NCI-H524 treated with DMSO at 0.1 percent for 48 hours (cell line): ENCODE measurements around the gene ZNF527.
A peak's percentile ranks its signal among the peaks of the same experiment; 100 is the strongest.
"Not testable (repeated sequence)": the region's sequence is repeated elsewhere in the genome, so short reads cannot be mapped to it uniquely, and the experiment has no call there.

ENCODE experiments used
- DNase-seq: peaks from one replicate; lab custom pipeline; 2025; lab: John Stamatoyannopoulos, UW

ZNF527 gene

DNA sequence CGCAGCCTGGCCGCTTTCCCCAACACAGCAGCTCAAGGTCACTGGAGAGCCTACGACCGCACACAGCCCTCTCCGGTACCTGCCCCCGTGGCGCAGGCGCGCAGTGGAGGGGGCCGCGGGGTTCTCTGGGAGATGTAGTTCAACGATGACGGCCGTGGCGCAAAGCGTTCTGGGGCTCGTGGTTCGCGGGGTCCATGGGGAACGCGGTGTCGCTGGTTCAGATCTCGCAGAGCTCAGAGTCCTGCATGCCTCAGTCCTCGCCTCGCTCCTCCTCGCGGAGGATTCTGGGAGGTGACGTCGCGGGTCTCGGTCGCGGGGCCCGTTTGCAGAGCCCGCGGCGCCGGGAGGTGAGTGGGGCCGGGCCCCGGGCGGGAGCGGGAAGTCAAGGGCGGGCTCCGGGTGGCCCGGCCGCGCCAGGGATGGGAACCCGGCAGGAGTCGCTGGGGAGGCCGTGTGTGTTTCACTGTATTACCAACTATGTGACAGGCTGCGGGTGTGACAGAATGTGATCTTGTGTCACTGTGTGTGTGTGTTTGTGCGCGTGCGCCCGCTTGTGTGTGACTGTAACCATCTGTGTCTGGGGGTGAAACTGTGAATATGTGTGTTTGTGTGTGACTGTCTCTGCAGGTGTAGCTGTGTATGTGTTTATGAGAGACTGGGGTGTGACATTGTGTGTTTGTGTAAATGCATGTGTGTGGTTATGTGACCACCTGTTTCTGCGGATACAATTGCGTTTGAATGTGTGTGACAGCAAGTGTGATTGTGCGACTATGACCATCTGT is at the start of gene ZNF527:
TSS of gene ZNF527 (plus strand) at position 220 of the 782 bp plus-strand sequence. CDS start 3,100 bp downstream, outside the sequence.
- DNase-seq, result peak; percentile 97

DNA sequence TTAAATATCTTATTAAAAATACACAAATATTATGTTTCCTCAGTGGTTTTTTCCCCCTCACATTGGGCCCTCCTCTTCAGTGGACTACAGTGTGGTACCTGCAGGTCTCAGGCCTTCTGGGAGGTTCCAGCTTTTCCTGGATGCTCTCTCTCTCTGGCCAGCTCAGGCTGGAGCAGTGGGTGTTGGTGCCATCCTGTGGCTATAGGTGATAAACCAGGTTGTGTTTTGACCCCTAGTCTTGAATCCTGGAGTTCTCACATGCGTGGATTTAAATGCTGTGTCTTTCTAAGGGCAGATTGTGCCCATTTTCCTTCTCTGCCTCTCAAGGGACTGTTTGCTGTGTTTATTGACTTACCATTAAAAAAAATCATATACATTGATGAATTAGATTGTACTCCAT is 41.2 kb upstream of the ZNF527 start:
- DNase-seq, result no peak

DNA sequence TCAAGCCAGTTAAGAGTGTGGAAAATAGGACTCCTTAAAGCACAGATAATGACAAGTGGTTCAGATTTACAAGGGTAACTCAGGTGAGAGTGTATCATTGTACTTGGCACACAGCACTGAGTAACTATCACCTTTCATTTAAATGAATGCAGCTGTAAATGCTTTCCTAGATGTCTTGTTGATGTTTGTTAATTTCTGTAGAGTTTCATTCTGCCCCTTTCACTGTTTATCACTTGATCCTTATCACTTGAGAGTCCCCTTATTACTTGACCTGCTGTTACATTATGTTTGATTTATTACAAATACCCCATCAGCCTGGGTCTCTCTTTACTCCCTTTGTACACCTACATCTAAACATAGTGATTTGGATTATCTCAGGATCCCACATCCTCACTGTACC is 38.1 kb upstream of the ZNF527 start:
- no peak for DNase-seq

DNA sequence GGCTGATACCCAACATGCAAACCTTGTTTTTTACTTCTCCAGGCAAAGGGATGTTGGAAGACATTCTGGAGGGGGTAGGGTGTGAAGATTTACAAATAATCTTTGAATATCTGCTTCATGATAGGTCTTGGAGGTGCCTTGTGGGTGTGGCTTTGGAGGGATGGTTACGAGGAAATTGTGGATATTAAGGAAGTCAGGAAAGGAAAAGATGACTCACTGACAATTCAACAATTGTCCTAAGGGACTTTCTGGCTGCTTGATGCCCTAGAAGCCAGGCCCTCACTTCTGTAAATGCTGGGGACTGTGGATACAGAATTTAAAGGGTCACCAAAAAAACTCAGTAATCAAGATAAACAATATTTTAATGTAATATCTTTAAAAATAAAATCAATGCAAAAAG is 37.4 kb upstream of the ZNF527 start:
- DNase-seq, result no peak

DNA sequence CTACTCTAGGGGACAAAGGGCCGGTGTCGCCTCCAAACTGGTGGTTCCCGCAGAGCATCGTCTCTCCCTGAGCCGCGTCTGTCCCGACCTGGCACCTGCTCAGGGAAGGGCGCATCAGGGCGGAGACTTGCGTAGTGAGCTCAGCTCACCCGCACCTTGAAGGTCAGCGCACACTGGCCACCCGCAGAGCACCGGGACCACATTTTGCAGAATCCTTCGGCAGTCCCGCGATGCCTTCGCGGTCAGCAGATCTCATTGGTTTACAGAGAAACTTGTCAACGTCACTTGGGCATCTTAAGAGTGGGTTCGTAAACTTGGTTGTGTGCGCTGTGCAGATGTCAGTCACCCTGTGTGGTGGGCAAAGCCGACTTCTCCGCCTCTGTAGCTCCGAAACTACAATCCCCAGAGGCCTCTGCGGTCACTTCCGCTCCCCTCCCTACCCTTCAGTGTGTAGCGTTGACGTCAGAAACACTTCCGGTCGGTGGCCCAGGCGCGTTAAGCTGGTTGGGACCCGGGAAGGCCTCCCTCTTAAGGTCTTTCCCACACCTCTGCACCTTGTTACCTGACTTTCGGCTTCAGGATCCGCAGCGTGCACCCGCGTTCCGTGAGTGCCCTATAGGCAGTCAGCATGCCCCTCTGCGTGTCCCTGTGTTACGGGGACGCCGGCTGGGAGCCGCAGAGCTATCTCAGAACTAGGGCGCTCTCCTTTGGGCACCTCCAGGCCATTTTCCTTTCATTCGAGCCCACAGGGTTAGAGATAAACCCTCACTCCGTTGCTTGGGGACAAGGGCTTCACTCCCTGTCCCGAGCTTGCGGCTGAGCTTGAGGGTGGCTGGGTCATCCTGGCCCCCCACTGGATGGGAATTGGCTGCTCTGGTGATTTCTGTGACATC is 36.5 kb upstream of the ZNF527 start:
- DNase-seq, result no peak

DNA sequence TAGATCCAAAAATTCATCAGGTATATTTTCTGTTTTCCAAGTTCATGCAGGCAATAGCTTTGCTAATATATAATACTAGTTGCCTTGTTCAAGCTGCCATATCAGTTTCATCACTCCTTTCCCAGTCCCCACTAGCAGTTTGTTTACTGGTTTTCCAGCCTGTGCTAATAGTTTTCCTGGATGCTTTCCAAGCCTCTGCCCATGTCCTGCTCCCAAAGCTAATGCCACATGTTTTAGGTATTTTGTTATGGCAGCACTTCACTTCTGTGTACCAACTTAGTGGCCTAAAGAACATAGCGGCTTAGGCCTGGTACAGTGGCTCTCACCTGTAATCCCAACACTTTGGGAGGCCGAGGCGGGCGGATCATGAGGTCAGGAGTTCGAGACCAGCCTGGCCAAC is 28.1 kb upstream of the ZNF527 start:
- no peak for DNase-seq

DNA sequence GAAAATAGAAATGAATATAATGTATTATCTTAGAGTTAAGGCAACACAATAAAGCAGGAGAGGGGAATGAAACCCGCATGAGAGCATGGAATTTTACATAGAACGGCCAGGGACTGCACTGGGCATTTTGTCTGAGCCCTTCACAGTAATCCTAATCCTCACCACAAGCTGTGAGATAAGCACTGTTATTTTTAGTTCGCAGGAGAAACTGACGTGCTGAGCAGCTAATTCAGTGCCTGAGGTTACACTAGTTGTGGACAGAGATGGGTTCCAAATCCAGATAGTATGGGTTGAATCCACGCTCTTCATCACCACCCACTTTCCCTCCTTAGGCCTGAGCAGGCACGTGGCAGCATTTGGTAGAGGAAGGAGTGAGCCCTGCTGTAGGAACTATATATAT is 24.8 kb upstream of the ZNF527 start:
- no peak for DNase-seq

DNA sequence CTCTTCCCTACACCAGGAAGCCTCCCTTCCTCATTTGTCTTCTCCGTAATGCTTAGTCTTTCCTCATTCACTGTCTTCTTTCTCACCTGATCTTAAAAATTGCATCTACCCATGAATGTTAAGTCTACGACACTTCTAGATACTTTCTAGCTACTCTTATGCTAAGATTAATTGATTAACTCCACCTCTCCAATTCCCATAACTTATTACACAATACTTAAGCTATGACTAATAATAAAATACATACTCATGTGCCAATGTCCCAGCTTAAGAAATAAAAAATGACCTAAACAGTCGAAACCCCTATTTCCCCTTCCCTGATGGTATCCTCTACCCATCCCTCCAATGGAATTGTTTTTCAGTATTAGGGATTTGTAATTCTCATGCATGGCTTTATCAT is 22.8 kb upstream of the ZNF527 start:
- DNase-seq, result no peak

DNA sequence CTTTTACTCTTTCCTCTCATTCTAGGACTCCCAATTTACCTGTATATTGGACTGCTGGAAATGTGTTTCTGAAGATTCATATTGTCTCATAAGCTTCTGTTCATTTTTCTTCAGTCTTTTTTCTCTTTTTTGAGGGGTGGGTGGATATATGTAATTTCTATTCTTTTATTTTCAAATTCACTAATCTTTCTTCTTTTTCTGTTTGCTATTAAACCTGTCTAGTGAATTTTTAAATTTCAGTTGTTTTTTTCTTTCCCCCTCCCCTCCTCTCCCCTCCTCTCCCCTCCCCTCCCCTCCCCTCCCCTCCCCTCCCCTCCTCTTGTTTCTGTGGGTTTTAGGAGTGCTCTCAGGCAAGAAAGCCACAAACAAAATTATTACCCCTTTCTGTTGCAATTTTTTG is 16.9 kb upstream of the ZNF527 start:
- DNase-seq, result no peak

DNA sequence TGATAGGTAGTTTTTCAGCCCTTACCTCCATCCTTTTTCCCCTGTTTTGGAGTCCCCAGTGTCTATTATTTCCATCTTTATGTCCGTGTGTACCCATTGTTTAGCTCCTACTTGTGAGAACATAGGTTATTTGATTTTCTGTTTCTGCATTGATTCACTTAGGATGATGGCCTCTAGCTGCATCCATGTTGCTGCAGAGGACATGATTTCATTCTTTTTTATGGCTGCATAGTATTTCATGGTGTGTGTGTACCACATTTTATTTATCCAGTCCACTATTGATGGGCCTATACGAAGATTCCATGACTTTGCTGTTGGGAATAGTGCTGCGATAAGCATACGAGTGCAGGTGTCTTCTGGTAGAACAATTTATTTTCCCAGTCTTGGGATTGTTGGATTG is 15.0 kb upstream of the ZNF527 start:
- no peak for DNase-seq

DNA sequence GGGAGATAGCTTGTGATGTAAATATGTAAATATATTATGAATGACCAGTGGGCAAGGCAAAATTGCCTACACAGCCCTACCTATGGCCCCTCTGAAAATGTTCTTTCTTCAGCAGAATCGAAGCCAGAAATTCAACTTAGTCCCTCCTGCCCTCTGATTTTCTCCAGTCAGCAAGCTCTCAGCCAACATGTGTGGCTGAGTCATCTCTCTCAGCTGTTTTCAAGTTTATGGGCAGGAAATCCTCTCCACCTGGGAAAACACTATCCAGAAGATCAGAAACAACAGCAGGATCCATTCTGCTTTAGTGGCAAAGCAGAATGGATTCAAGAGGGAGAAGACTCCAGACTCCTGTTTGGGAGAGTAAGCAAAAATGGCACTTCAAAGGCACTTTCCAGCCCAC is 8.9 kb upstream of the ZNF527 start:
- DNase-seq, result no peak

DNA sequence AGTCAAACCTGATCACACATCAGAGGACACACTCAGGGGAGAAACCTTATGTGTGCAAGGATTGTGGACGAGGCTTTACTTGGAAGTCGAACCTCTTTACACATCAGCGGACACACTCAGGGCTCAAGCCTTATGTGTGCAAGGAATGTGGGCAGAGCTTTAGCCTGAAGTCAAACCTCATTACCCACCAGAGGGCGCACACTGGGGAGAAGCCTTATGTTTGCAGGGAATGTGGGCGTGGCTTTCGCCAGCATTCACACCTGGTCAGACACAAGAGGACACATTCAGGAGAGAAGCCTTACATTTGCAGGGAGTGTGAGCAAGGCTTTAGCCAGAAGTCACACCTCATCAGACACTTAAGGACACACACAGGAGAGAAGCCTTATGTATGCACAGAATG is 8.2 kb upstream of the ZNF527 start:
- DNase-seq, result no peak

DNA sequence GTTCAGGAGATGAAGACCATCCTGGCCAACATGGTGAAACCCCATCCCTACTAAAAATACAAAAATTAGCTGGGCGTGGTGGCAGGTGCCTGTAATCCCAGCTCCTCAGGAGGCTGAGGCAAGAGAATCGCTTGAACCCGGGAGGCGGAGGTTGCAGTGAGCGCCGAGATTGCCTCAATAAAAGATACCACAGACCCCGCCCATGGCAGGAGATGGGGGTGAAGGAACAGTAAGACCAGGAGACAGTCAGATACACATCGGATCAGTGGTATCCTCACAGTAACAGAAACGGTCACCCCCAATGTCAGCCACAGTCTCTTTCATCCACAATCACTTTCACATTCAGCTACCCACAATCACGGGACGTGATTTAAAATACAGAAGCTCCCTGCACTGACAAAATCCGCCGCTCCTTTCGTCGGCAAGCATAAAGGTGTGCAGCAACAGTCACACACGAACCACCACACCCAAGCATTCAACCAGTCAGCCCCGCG is 466 bp upstream of the ZNF527 start:
- not testable (repeated sequence) for DNase-seq

DNA sequence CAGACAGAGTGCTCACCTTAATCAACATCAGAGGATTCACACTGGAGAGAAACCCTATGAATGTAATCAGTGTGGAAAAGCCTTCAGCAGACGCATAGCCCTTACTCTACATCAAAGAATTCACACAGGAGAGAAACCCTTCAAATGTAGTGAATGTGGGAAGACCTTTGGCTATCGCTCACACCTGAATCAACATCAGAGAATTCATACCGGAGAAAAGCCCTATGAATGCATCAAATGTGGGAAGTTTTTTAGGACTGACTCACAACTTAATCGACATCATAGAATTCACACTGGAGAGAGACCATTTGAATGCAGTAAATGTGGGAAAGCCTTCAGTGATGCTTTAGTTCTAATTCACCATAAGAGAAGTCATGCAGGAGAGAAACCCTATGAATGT is 18.3 kb downstream of the ZNF527 start:
- no peak for DNase-seq

DNA sequence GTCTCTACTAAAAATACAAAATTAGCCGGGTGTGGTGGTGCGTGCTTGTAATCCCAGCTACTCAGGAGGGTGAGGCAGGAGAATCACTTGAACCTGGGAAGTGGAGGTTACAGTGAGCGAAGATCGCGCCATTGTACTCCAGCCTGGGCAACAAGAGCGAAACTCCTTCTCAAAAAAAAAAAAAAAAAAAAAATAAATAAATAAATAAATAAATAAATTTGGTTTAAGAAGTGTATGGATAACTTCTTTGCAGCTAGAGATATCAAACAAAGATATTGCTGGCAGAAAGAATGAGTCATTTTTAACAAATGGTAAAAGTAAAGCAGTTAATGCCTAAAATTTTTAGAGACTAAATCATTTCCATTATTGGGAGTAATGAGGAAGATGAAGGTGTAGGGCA is 20.5 kb downstream of the ZNF527 start:
- DNase-seq, result not testable (repeated sequence)

DNA sequence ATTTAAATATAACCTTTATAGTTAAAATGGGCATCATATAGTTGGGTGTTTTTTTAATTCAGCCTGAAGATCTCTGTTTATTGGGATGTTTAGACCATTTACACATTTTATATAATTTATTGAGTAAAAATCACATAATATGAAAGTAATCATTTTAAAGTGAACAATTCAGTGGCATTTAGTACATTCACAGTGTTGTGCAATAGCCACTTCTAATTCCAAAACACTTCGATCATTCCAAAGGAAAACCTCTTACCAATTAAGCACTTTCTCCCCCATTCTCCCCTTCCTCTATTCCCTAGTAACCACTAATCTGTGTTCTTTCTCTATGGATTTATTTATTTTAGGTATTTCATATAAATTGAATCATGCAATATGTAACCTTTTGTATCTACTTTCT is 30.2 kb downstream of the ZNF527 start:
- DNase-seq, result no peak

DNA sequence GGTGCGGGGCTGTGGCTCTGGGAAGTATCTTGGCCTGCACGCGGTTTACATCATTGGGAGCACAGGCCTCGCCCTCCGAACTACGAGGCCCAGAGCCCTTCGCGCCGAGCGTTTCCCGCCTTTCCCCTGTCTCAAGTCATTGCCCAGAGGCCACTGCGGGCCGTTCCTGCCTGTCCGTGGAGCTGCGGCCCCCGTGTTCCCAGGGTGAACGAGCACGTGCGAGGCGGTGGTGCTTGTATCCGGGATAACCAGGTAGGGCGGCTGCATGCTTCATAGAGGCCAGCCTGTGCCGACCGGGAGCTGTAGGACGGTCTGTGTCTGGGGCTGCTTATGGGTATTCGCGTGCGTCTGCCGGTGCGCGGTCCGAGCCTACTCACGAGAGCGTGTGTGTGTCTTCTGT is 32.5 kb downstream of the ZNF527 start:
- DNase-seq, result no peak

DNA sequence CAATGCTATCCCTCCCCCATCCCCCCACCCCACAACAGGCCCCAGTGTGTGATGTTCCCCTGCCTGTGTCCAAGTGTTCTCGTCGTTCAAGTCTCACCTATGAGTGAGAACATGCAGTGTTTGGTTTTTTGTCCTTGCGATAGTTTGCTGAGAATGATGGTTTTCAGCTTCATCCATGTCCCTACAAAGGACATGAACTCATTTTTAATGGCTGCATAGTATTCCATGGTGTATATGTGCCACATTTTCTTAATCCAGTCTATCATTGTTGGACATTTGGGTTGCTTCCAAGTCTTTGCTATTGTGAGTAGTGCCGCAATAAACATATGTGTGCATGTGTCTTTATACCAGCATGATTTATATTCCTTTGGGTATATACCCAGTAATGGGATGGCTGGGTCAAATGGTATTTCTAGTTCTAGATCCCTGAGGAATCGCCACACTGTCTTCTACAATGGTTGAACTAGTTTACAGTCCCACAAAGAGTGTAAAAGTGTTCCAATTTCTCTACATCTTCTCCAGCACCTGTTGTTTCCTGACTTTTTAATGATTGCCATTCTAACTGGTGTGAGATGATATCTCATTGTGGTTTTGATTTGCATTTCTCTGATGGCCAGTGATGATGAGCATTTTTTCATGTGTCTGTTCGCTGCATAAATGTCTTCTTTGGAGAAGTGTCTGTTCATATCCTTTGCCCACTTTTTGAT is 35.4 kb downstream of the ZNF527 start:
- not testable (repeated sequence) for DNase-seq

DNA sequence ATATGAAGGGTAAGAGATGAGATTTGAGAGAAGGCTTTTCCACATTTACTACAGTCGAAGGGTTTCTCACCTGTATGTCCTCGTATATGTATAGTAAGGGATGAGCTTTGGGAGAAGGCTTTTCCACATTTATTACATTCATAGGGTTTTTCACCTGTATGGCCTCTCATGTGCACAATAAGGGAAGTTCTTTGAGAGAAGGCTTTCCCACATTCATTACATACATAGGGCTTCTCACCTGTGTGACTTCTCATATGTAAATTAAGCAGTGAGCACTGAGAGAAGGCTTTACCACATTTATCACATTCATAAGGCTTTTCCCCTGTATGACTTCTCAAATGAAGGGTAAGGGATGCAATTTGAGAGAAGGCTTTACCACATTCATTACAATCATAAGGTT is 41.8 kb downstream of the ZNF527 start:
- DNase-seq, result no peak

DNA sequence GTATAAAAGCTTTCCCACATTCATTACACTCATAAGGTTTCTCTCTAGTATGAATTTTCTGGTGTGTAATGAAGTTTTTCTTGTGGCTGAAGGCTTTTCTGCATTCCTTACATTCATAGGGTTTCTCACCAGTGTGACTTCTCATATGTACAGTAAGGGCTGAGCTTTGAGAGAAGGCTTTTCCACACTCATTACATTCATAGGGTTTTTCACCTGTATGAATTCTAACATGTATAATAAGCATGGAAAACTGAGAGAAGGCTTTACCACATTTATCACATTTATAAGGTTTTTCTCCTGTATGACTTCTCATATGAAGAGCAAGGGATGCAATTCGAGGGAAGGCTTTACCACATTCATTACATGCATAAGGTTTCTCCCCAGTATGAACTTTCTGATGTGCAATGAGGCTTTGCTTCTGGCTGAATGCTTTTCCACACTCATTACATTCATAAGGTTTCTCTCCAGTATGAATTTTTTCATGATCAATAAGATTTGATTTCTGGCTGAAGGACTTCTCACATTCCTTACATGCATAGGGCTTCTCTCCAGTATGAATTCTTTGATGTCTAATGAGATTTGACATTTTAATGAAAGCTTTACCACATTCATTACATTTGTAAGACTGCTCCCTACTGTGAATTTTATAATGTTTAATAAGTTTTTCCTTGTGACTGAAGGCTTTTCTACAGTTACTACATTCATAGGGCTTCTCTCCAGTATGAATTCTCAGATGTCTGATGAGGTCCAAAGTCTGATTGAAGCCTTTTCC is 42.6 kb downstream of the ZNF527 start:
- no peak for DNase-seq
